ENCODE measurements around the gene ZNF598. TPM values are rescaled to one million over a fixed set of nuclear protein-coding genes. Genes with fewer than 3 reads are reported as not detected.
"Not testable (repeated sequence)": the region's sequence is repeated elsewhere in the genome, so short reads cannot be mapped to it uniquely, and the experiment has no call there.

Gene ZNF598
- total RNA-seq, 4 donors from 2014 or later = 56.1 to 117 (median 86.5) TPM

GRCh38 chr16:2013527-2013926 is 3.9 kb upstream of the ZNF598 start:
- no peak overlapping the region for H3K4me3 ChIP-seq (ENCODE audit: low read depth, poor library complexity, severe bottlenecking)
- intact Hi-C loops (cut with DNase I; ENCODE audit: low total_unique reads) = no loop called here
- 88 to 92% methylated on average over 15 of the region's 15 CpGs for WGBS, 2 donors
- DNase-seq (ENCODE audit: low spot score in 2 of 2) = no peak
- TF ChIP-seq POLR2A (IDR thresholded peaks at IDR 0.05) (no peak), CTCF (IDR thresholded peaks at IDR 0.05) (no peak)

- 80 to 84% methylated on average over 9 of the region's 9 CpGs for WGBS, 2 donors
- H3K4me3 ChIP-seq (ENCODE audit: low read depth, poor library complexity, severe bottlenecking); DNase-seq (ENCODE audit: low spot score in 2 of 2); intact Hi-C loops (cut with DNase I; ENCODE audit: low total_unique reads): not testable (repeated sequence)
These were observed 2.1 kb upstream of the ZNF598 start for GRCh38 chr16:2011726-2012125.

GRCh38 chr16:2009164-2009711 is 383 bp downstream of the ZNF598 start:
- intact Hi-C loops (cut with DNase I; ENCODE audit: low total_unique reads) = no loop called here
- 0% methylated on average over 12 to 37 of the region's 55 CpGs for WGBS, 2 donors

GRCh38 chr16:2008631-2009163 is 924 bp downstream of the ZNF598 start:
- DNase-seq (ENCODE audit: low spot score in 2 of 2) = no peak
- 1 to 2% methylated on average over 20 to 23 of the region's 23 CpGs for WGBS, 2 donors
- no peak for TF ChIP-seq CTCF (IDR thresholded peaks at IDR 0.05)
- no peak for TF ChIP-seq POLR2A (IDR thresholded peaks at IDR 0.05)
- intact Hi-C loops (cut with DNase I; ENCODE audit: low total_unique reads) = no loop called here
- peak overlapping the region; percentile 87 for H3K4me3 ChIP-seq (ENCODE audit: low read depth, poor library complexity, severe bottlenecking)

More at GRCh38 chr16:2009164-2009711, 383 bp downstream of the ZNF598 start:
- TF ChIP-seq CTCF (IDR thresholded peaks at IDR 0.05) (no peak), POLR2A (IDR thresholded peaks at IDR 0.05) (no peak)
- no peak for DNase-seq (ENCODE audit: low spot score in 2 of 2)
- H3K4me3 ChIP-seq (ENCODE audit: low read depth, poor library complexity, severe bottlenecking) = peak overlapping the region; percentile 87

GRCh38 chr16:2008009-2008526 is 1.6 kb downstream of the ZNF598 start:
- 10 to 27% methylated on average over 15 of the region's 15 CpGs for WGBS, 2 donors
- TF ChIP-seq CTCF (IDR thresholded peaks at IDR 0.05) (no peak), POLR2A (IDR thresholded peaks at IDR 0.05) (no peak)
- H3K4me3 ChIP-seq (ENCODE audit: low read depth, poor library complexity, severe bottlenecking) = no peak overlapping the region
- peak; percentile 69 to 95 for DNase-seq (ENCODE audit: low spot score in 2 of 2)
- intact Hi-C loops (cut with DNase I; ENCODE audit: low total_unique reads) = no loop called here

GRCh38 chr16:2007081-2007836 is 2.4 kb downstream of the ZNF598 start:
- DNase-seq (ENCODE audit: low spot score in 2 of 2) = no peak
- WGBS, 2 donors = 60 to 65% methylated on average over 10 to 15 of the region's 16 CpGs
- intact Hi-C loops (cut with DNase I; ENCODE audit: low total_unique reads) = no loop called here
- no peak overlapping the region for H3K4me3 ChIP-seq (ENCODE audit: low read depth, poor library complexity, severe bottlenecking)
- no peak for TF ChIP-seq POLR2A (IDR thresholded peaks at IDR 0.05)
- no peak for TF ChIP-seq CTCF (IDR thresholded peaks at IDR 0.05)

Data from lower leg skin (tissue), 4 donors.